NCI-H510A (cell line): Measurements from ENCODE around the gene PUM2.
A peak's percentile ranks its signal among the peaks of the same experiment; 100 is the strongest.

Source experiments
- DNase-seq: peaks from one replicate; lab custom pipeline; 2025; lab: John Stamatoyannopoulos, UW

The PUM2 gene

GRCh38 chr2:20216130-20217025 is 134.3 kb downstream of the PUM2 start:
- no peak for DNase-seq

- no peak for DNase-seq
Observed at GRCh38 chr2:20215183-20216040, 135.2 kb downstream of the PUM2 start.

GRCh38 chr2:20214566-20215182 is 136.0 kb downstream of the PUM2 start:
- DNase-seq = no peak

- peak; percentile 93 for DNase-seq
Observed at GRCh38 chr2:20213651-20214565, 136.7 kb downstream of the PUM2 start.

GRCh38 chr2:20212871-20213503 is 137.7 kb downstream of the PUM2 start:
- peak; percentile 35 for DNase-seq

- peak; percentile 74 for DNase-seq
Observed at GRCh38 chr2:20212459-20212870, 138.2 kb downstream of the PUM2 start.

- DNase-seq = no peak
Observed at GRCh38 chr2:20211860-20212458, 138.7 kb downstream of the PUM2 start.

- no peak for DNase-seq
Observed at GRCh38 chr2:20211420-20211819, 139.2 kb downstream of the PUM2 start.

- no peak for DNase-seq
Observed at GRCh38 chr2:20210462-20210861, 140.2 kb downstream of the PUM2 start.

GRCh38 chr2:20209373-20210109 is 141.1 kb downstream of the PUM2 start:
- no peak for DNase-seq

- no peak for DNase-seq
Observed at GRCh38 chr2:20208476-20208859, 142.2 kb downstream of the PUM2 start.

- no peak for DNase-seq
Observed at GRCh38 chr2:20207051-20207450, 143.6 kb downstream of the PUM2 start.

GRCh38 chr2:20205915-20206524 is 144.6 kb downstream of the PUM2 start:
- no peak for DNase-seq

- no peak for DNase-seq
Observed at GRCh38 chr2:20205069-20205468, 145.6 kb downstream of the PUM2 start.

GRCh38 chr2:20203521-20204225 is 147.0 kb downstream of the PUM2 start:
- DNase-seq = no peak

- no peak for DNase-seq
Observed at GRCh38 chr2:20203072-20203471, 147.6 kb downstream of the PUM2 start.

- DNase-seq = no peak
Observed at GRCh38 chr2:20201671-20202070, 149.0 kb downstream of the PUM2 start.

GRCh38 chr2:20200697-20201555 is 149.7 kb downstream of the PUM2 start:
- no peak for DNase-seq
